Measurements from ENCODE around the gene JUP.

The JUP gene

DNA sequence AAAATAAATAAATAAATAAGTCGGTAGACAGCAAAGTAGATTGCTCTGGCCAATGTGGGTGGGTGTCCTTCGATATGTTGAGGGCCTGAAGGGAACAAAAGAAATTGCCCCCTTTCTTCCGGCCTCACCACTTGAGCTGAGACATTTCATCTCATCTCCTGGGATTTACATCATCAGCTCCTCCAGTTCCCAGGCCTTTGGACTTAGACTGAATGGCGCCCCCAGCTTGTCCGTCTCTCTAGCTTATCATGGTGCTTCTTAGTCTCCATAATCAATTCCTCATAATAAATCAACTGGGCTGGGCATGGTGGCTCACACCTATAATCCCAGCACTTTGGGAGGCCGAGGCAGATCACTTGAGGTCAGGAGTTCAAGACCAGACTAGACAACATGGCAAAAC lies 38.2 kb downstream of the JUP start:
- POLR2A ChIA-PET, result interaction anchor here (0.6 kb wide), 1 partner anchor 38 kb away, joined by 3 read pairs; the partner anchor contains the start of gene JUP
- CTCF ChIA-PET, result interaction anchor here (0.6 to 1.1 kb wide), 4 partner anchors 29 to 82 kb away, joined by 3 to 4 read pairs (median 4); no protein-coding TSS in a partner anchor

GRCh38 chr17:41741709-41742108 lies 44.8 kb downstream of the JUP start:
- TF ChIP-seq BHLHE40 (IDR thresholded peaks at IDR 0.05; ENCODE audit: borderline replicate concordance) (no peak), FOXM1 (IDR thresholded peaks at IDR 0.05; ENCODE audit: borderline replicate concordance) (no peak), ARNT (IDR thresholded peaks at IDR 0.05) (no peak), PKNOX1 (IDR thresholded peaks at IDR 0.05) (no peak), ELF4 (IDR thresholded peaks at IDR 0.05) (no peak), SP1 (IDR thresholded peaks at IDR 0.05) (no peak), CTBP1 (IDR thresholded peaks at IDR 0.05; ENCODE audit: borderline replicate concordance) (no peak), FOXK2 (IDR thresholded peaks at IDR 0.05) (no peak), L3MBTL2 (conservative IDR thresholded peaks at IDR 0.05) (no peak), ZNF384 (IDR thresholded peaks at IDR 0.05) (no peak)
- ChIA-PET CTCF (interaction anchor here (1.2 to 3.1 kb wide), 2 partner anchors 45 to 60 kb away, joined by 4 to 9 read pairs; partner anchors contain the start of gene JUP), POLR2A (interaction anchor here (0.9 to 3.2 kb wide), 6 partner anchors 45 to 123 kb away, joined by 3 to 12 read pairs (median 6); partner anchors contain the start of genes EIF1, FKBP10, JUP and KLHL11)
- no peak for DNase-seq (ENCODE audit: extremely low spot score)

More for the DNA sequence above, 38.2 kb downstream of the JUP start:
- DNase-seq (ENCODE audit: extremely low spot score), result no peak
- TF ChIP-seq ELF4 (IDR thresholded peaks at IDR 0.05), result no peak
- no peak for TF ChIP-seq ARNT (IDR thresholded peaks at IDR 0.05)
- no peak for TF ChIP-seq HDGF (IDR thresholded peaks at IDR 0.05; ENCODE audit: borderline replicate concordance)
- TF ChIP-seq FOXA1 (IDR thresholded peaks at IDR 0.05), result no peak

DNA sequence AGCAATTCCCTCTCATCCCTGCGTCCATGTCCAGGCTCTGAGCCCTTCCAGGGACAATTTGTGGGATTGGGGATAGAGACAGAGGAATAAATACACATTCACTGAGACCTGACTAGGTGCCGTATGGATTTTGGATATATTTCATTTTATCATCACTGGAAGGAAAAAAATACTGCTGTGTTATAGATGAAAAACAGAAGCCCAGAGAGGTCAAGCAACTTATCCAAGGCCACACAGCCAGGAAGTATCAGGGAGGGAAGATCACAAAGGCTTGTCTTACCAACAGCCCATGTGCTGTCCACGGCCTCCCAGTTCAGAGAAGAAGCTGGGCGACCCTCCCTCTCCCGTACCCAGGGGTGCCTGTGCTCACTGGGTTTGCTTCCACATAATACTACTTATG lies 46.0 kb downstream of the JUP start:
- CTCF ChIA-PET, result interaction anchor here (0.9 to 3.1 kb wide), 3 partner anchors 46 to 55 kb away, joined by 3 to 9 read pairs (median 3); partner anchors contain the start of gene JUP
- DNase-seq (ENCODE audit: extremely low spot score), result no peak
- POLR2A ChIA-PET, result interaction anchor here (2.0 to 3.2 kb wide), 3 partner anchors 52 to 72 kb away, joined by 6 to 12 read pairs (median 7); partner anchors contain the start of genes EIF1 and FKBP10
- no peak for TF ChIP-seq L3MBTL2 (conservative IDR thresholded peaks at IDR 0.05)
- TF ChIP-seq FOXK2 (IDR thresholded peaks at IDR 0.05), result no peak
- no peak for TF ChIP-seq SP1 (IDR thresholded peaks at IDR 0.05)
- no peak for TF ChIP-seq BHLHE40 (IDR thresholded peaks at IDR 0.05; ENCODE audit: borderline replicate concordance)
- no peak for TF ChIP-seq ARNT (IDR thresholded peaks at IDR 0.05)
- no peak for TF ChIP-seq FOXM1 (IDR thresholded peaks at IDR 0.05; ENCODE audit: borderline replicate concordance)
- no peak for TF ChIP-seq ZNF384 (IDR thresholded peaks at IDR 0.05)
- no peak for TF ChIP-seq CTBP1 (IDR thresholded peaks at IDR 0.05; ENCODE audit: borderline replicate concordance)
- TF ChIP-seq PKNOX1 (IDR thresholded peaks at IDR 0.05), result no peak
- TF ChIP-seq LEF1 (IDR thresholded peaks at IDR 0.05; ENCODE audit: borderline replicate concordance), result no peak
- TF ChIP-seq ELF4 (IDR thresholded peaks at IDR 0.05), result no peak

DNA sequence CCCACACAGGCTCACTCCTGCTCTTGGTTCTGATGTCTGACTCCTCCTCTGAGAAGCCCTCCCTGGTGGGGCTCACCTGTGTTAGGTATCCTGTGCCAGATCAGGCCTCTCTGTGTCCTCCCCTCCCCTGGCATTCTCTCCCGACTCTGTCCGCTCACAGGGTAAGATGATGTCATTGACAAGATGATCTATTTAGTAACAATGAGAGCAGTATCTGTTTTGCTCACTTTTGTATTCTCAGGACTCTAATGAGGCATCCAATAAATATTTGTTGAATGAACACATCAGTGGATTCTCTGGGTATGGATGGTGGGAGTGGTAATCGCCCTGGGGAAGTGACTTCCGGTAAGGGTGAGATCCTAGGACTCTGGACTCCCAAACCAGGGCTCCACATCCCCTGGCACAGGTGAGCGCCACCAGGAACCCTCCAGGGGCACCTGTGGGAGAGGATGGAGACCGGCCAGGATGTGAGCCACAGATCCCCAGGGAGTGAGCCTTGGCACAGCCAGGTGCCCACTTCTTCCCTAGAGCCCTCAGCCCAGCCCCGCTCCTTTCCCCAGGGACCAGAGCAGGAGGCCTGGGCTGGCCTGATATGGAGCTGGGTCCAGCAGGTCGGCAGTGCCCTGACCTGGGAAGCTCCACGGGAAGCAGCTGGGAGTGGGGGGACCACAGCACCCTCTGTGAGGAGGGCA lies 46.7 kb downstream of the JUP start:
- ChIA-PET POLR2A (interaction anchor here (2.0 to 3.2 kb wide), 3 partner anchors 51 to 73 kb away, joined by 6 to 12 read pairs (median 7); partner anchors contain the start of genes EIF1 and FKBP10), CTCF (interaction anchor here (1.0 to 3.1 kb wide), 2 partner anchors 47 to 61 kb away, joined by 4 to 9 read pairs; partner anchors contain the start of gene JUP)
- DNase-seq (ENCODE audit: extremely low spot score), result no peak
- no peak for TF ChIP-seq HDGF (IDR thresholded peaks at IDR 0.05; ENCODE audit: borderline replicate concordance)
- no peak for TF ChIP-seq PKNOX1 (IDR thresholded peaks at IDR 0.05)

DNA sequence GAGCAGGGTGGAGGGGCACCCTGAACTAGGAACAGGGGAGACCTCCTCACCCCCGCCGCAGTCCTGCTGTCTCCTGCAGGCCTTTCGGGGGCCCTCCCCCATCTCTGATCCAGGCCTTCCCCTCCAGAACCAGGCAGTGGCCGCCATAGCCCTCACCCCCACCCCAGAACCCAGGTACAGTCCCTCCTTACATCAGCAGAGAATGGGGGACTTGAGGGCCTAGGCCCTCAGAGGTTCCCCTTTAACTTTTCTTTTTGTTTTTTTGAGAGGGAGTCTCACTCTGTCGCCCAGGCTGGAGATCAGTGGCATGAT lies 47.8 kb downstream of the JUP start:
- ChIA-PET POLR2A (no interaction called here), CTCF (interaction anchor here (1.0 kb wide), 1 partner anchor 62 kb away, joined by 4 read pairs; no protein-coding TSS in a partner anchor)
- DNase-seq (ENCODE audit: extremely low spot score), result no peak
- TF ChIP-seq FOXM1 (IDR thresholded peaks at IDR 0.05; ENCODE audit: borderline replicate concordance) (no peak), ARNT (IDR thresholded peaks at IDR 0.05) (no peak)

- POLR2A ChIA-PET, result interaction anchor here (1.0 to 3.9 kb wide), 7 partner anchors 47 to 74 kb away, joined by 3 to 24 read pairs (median 5); partner anchors contain the start of genes JUP and P3H4
- CTCF ChIA-PET, result interaction anchor here (1.0 to 2.0 kb wide), 13 partner anchors 48 to 125 kb away, joined by 3 to 15 read pairs (median 6); partner anchors contain the start of genes JUP and P3H4
- TF ChIP-seq SUZ12 (IDR thresholded peaks at IDR 0.05) (no peak), L3MBTL2 (conservative IDR thresholded peaks at IDR 0.05) (peak; percentile 69), PKNOX1 (IDR thresholded peaks at IDR 0.05) (no peak), TARDBP (IDR thresholded peaks at IDR 0.05) (no peak), ZNF384 (IDR thresholded peaks at IDR 0.05) (no peak), NFRKB (IDR thresholded peaks at IDR 0.05) (no peak), FOXM1 (IDR thresholded peaks at IDR 0.05; ENCODE audit: borderline replicate concordance) (no peak)
- peak; percentile 90 for DNase-seq (ENCODE audit: extremely low spot score)
These were observed 48.3 kb downstream of the JUP start for GRCh38 chr17:41738077-41738800.
